ENCODE data around the gene CYB5B. TPM values are rescaled to one million over a fixed set of nuclear protein-coding genes. Genes with fewer than 3 reads are reported as not detected.

CYB5B gene
- total RNA-seq, 1 experiment from 2014 or later = 355 TPM

- H3K9me3 Mint-ChIP-seq (ENCODE audit: unreplicated experiment) = no peaks in the 10 kb centered on the region
- intact Hi-C loops (cut with micrococcal nuclease; ENCODE audit: unreplicated experiment) = no loop called here
- no TSS peak for BruUV-seq (replicated peaks)
- H3K27me3 Mint-ChIP-seq (ENCODE audit: insufficient read depth, unreplicated experiment) = no peaks in the 10 kb centered on the region
- Histone ChIP-seq H3K9me3 (no peaks in the 10 kb centered on the region), H3K36me3 (ENCODE audit: control insufficient read depth, insufficient read depth, low read length) (no peaks in the 10 kb centered on the region), H3K4me1 (peaks cover 31% of the 10 kb centered on the region), H3K27me3 (replicated peaks; ENCODE audit: control insufficient read depth, insufficient read depth, low read length) (no peaks in the 10 kb centered on the region), H3K4me3 (ENCODE audit: low read depth, low read length) (no peak overlapping the region)
- TF ChIP-seq CTCF (IDR thresholded peaks at IDR 0.05; ENCODE audit: insufficient read depth in 1 of 2, low read depth in 1 of 2, low read length in 1 of 2, severe bottlenecking in 1 of 2, unreplicated experiment in 1 of 2) = no peak
- H3K4me1 Mint-ChIP-seq (ENCODE audit: low read depth, unreplicated experiment) = peaks cover 46% of the 10 kb centered on the region
- peaks cover 8% of the 10 kb centered on the region for H3K36me3 Mint-ChIP-seq (ENCODE audit: insufficient read depth, unreplicated experiment)
- POLR2A ChIA-PET = no interaction called here
- CTCF ChIA-PET = no interaction called here
- no peak for DNase-seq
- H3K27ac Mint-ChIP-seq (ENCODE audit: unreplicated experiment) = no peak overlapping the region
- H3K4me3 Mint-ChIP-seq (ENCODE audit: unreplicated experiment) = no peak overlapping the region
These were observed 76.1 kb downstream of the CYB5B start for GRCh38 chr16:69500496-69500895.

GRCh38 chr16:69501956-69502745 lies 77.7 kb downstream of the CYB5B start:
- peaks cover 31% of the 10 kb centered on the region for H3K4me1 ChIP-seq
- peak overlapping the region; percentile 61 for H3K4me3 Mint-ChIP-seq (ENCODE audit: unreplicated experiment)

GRCh38 chr16:69503244-69503643 lies 78.8 kb downstream of the CYB5B start:
- Mint-ChIP-seq H3K4me1 (ENCODE audit: low read depth, unreplicated experiment) (peaks cover 32% of the 10 kb centered on the region), H3K27ac (ENCODE audit: unreplicated experiment) (peak overlapping the region; percentile 82), H3K9me3 (ENCODE audit: unreplicated experiment) (no peaks in the 10 kb centered on the region), H3K36me3 (ENCODE audit: insufficient read depth, unreplicated experiment) (peaks cover 8% of the 10 kb centered on the region), H3K4me3 (ENCODE audit: unreplicated experiment) (peak overlapping the region; percentile 40), H3K27me3 (ENCODE audit: insufficient read depth, unreplicated experiment) (no peaks in the 10 kb centered on the region)
- BruUV-seq (replicated peaks) = no TSS peak
- H3K4me1 ChIP-seq = peaks cover 31% of the 10 kb centered on the region
- H3K27me3 ChIP-seq (replicated peaks; ENCODE audit: control insufficient read depth, insufficient read depth, low read length) = no peaks in the 10 kb centered on the region
- H3K9me3 ChIP-seq = no peaks in the 10 kb centered on the region
- no peak for DNase-seq
- POLR2A ChIA-PET = no interaction called here
- CTCF ChIA-PET = no interaction called here
- intact Hi-C loops (cut with micrococcal nuclease; ENCODE audit: unreplicated experiment) = loop anchor here (2.0 kb wide), 3 partner anchors 18 to 116 kb away; no protein-coding TSS in a partner anchor
- TF ChIP-seq CTCF (IDR thresholded peaks at IDR 0.05; ENCODE audit: insufficient read depth in 1 of 2, low read depth in 1 of 2, low read length in 1 of 2, severe bottlenecking in 1 of 2, unreplicated experiment in 1 of 2) = no peak
- H3K36me3 ChIP-seq (ENCODE audit: control insufficient read depth, insufficient read depth, low read length) = no peaks in the 10 kb centered on the region
- H3K4me3 ChIP-seq (ENCODE audit: low read depth, low read length) = no peak overlapping the region

More at GRCh38 chr16:69501956-69502745, 77.7 kb downstream of the CYB5B start:
- POLR2A ChIA-PET = no interaction called here
- peak; percentile 90 to 91 for DNase-seq
- Histone ChIP-seq H3K27me3 (replicated peaks; ENCODE audit: control insufficient read depth, insufficient read depth, low read length) (no peaks in the 10 kb centered on the region), H3K4me3 (ENCODE audit: low read depth, low read length) (no peak overlapping the region), H3K9me3 (no peaks in the 10 kb centered on the region), H3K36me3 (ENCODE audit: control insufficient read depth, insufficient read depth, low read length) (no peaks in the 10 kb centered on the region)
- BruUV-seq (replicated peaks) = no TSS peak
- CTCF ChIA-PET = no interaction called here
- Mint-ChIP-seq H3K27me3 (ENCODE audit: insufficient read depth, unreplicated experiment) (no peaks in the 10 kb centered on the region), H3K9me3 (ENCODE audit: unreplicated experiment) (no peaks in the 10 kb centered on the region), H3K27ac (ENCODE audit: unreplicated experiment) (peak overlapping the region; percentile 82), H3K4me1 (ENCODE audit: low read depth, unreplicated experiment) (peaks cover 38% of the 10 kb centered on the region), H3K36me3 (ENCODE audit: insufficient read depth, unreplicated experiment) (peaks cover 8% of the 10 kb centered on the region)
- TF ChIP-seq CTCF (IDR thresholded peaks at IDR 0.05; ENCODE audit: insufficient read depth in 1 of 2, low read depth in 1 of 2, low read length in 1 of 2, severe bottlenecking in 1 of 2, unreplicated experiment in 1 of 2) = no peak
- intact Hi-C loops (cut with micrococcal nuclease; ENCODE audit: unreplicated experiment) = loop anchor here (1.0 to 2.0 kb wide), 7 partner anchors 19 to 117 kb away; partner anchors contain the start of gene NFAT5
